Measurements from ENCODE around the gene PTPRA. TPM values are rescaled to one million over a fixed set of nuclear protein-coding genes. Genes with fewer than 3 reads are reported as not detected.

Gene PTPRA
- polyA plus RNA-seq, 1 donor: 52.7 TPM

Other genes with a start within 250 kb of the PTPRA start
- 208 TPM for gene NOP56, start 220.8 kb upstream of the PTPRA start, polyA plus RNA-seq
- gene IDH3B, start 209.3 kb upstream of the PTPRA start, polyA plus RNA-seq: 124 TPM
- gene EBF4, start 180.7 kb upstream of the PTPRA start, polyA plus RNA-seq: 12.2 TPM
- gene CPXM1, start 72.9 kb upstream of the PTPRA start, polyA plus RNA-seq: 28.6 TPM
- gene C20orf141, start 58.5 kb upstream of the PTPRA start, polyA plus RNA-seq: not detected
- gene TMEM239, start 57.1 kb upstream of the PTPRA start, polyA plus RNA-seq: 0.01 TPM
- 43.4 TPM for gene PCED1A, start 32.8 kb upstream of the PTPRA start, polyA plus RNA-seq
- gene VPS16, start 32.7 kb upstream of the PTPRA start, polyA plus RNA-seq: 33.5 TPM
- 1.2 TPM for gene GNRH2, start 170.1 kb downstream of the PTPRA start, polyA plus RNA-seq
- 60.8 TPM for gene MRPS26, start 172.6 kb downstream of the PTPRA start, polyA plus RNA-seq
- 5.2 TPM for gene OXT, start 198.1 kb downstream of the PTPRA start, polyA plus RNA-seq
- 0.49 TPM for gene AVP, start 211.2 kb downstream of the PTPRA start, polyA plus RNA-seq

Data from large intestine (tissue), 1 donor.